Activated CD8-positive, alpha-beta memory T cell treated with anti-CD3 and anti-CD28 coated beads, Interleukin-2, amount 50 U/mL, for 1 hour (primary cell): ENCODE results near the gene ASCL3.
A peak's percentile ranks its signal among the peaks of the same experiment; 100 is the strongest.
"Not testable (repeated sequence)": the region's sequence is repeated elsewhere in the genome, so short reads cannot be mapped to it uniquely, and the experiment has no call there.

Source experiments
- DNase-seq: peaks from one replicate; pipeline ENCODE4 v3.0.0-alpha.2; 2020; ENCODE audit errors: extremely low read depth

ASCL3 gene

DNA sequence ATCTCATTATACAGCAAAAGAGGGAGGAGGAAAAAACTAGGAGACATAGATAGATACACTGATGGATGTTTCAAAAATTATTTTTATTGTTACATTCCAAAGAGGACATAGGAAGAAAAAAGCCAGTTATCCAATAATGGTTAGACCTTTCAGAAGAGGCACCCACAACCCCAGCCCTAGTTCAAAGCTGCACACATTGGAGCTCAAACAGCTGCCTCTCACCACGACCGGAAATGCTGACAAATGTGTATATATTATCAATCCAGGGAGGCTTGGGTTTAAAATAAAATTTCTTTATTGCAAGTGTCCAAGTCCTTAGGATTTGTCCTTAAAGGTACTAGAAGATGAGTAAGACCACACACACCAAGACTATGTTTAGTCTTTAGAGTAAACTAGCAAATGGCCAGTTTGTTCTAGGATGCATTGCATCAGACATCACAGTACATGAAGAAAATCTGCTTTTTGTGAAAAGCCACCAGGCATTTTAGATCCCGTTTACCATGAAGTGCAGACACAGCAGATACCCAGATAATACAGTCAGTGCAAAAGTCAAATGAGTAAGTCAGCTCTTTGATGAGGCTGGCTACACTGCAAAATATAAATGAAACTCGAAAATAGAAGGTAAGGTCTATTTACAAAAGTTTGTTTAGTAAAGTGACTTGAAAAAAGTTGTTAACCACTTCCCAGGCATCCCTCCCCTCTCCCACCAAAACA, 4.6 kb upstream of the ASCL3 start:
- DNase-seq, result no peak

DNA sequence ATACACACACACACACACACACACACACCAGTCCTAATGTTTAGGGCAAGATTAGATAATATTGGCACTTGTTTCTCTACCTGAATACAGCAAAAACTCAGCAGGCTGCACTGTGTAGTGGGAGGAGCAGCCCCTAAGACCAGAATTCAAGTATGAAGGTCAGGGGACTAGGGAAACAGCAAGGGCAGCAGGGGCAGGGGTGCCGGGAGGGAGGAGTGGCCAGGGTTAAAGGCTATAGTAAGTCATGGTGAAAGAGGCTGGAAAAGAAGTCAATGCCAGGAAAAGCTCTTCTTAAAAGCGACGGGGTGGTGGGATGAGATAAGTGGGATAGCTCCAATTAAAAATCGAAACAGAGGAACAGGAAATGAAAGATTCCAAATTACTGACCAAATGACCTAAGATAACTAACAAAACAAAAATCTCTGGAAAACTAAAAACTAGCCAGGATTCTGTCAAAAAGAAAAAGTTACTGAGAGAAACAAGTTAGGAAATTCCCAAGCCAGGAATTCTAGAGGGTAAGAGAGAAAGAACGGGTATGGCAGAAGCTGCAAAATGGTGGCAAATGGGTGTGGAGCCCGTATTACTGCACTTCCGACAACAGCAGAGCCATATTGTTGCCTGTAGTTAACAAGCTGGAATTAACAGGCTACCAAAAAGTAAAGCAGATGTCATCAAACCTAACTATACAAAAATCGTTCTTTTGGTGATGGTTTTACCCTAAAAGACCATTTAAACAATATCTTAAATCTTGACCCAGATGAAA, 1.3 kb downstream of the ASCL3 start:
- DNase-seq, result no peak

DNA sequence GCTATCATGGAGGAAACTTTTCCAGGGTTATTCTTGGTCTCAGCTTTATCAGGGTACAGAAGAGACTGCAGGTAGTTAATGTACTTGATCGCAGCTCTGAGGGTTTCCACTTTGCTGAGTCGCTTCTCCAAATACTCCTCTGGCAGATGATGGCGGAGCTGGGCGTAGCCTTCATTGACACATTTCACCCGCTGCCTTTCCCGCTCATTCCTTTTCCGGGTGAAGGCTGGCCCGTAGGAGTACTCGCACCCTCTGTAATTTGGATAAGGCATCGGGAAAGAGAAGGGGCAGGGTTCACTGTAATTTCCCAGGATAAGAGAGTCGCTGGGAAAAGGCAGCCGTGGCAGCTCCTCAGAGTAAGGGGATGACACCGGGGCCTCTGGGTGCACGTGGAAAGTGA, 5.2 kb downstream of the ASCL3 start:
- DNase-seq, result no peak

DNA sequence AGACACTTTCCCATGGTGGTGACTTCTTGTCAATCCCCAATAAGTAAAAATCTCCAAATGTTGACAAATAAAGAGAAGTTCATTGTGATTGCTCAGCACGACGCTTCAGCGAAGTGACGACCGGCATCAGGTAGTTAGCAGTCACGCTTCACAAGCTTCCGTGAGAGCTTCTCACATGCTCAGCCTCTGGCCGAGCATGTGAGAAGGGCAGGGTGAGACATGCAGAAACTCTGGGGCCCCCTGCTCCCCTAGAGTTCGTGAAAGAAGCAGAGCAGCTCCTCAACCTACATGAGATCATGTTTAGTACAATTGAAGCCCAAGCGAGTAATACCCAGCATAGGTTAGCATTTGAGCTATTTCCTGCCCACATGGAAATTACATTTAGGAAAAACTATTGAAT, 5.7 kb downstream of the ASCL3 start:
- DNase-seq, result no peak

DNA sequence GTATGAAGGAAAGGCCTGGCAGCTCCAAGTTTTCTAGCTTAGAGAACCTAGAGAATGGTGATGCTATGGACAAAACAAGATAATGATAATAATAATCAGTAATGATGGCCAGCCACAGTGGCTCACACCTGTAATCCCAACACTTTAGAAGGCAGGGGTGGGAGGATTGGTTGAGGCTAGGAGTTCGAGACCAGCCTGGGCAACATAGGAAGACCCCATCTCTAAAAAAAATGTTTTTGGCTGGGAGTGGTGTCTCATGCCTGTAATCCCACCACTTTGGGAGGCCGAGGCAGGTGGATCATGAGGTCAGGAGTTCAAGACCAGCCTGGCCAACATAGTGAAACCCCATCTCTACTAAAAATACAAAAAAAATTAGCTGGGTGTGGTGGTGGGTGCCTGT, 7.0 kb downstream of the ASCL3 start:
- not testable (repeated sequence) for DNase-seq

DNA sequence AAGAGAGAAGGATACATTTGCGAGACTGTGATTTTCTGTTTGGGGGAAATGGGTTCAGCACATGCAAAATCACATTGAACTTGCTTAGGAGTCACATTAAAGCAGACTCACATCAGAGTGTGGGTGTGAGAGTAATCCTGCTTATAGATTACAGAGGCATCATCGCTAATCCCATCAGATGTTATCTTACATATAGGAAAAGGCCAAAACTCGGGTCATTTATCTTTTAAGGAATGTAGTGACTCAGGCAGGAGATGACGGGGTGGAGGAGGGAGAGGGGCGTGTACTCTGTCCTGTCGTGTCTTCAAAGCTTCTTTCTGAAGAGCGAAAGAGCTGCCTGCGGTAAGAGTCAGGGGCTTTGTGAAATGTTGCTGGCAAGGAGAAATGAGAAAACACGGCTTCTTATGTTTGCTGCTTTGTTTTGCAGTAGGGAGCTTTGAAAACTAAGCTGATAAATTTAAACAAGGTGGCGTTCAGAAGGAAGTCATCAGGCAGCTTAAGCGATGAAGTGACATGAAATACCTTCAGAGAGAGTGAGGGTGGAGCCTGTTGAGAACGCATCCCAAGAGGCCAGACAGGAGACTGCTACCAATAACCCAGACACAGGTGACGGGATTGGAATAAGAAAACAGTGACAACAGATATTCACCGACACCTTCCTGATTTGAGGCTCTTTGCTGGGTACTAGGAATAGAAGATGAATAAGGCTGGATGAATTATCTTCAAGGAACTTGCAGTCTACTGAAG, 7.9 kb downstream of the ASCL3 start:
- DNase-seq, result no peak

DNA sequence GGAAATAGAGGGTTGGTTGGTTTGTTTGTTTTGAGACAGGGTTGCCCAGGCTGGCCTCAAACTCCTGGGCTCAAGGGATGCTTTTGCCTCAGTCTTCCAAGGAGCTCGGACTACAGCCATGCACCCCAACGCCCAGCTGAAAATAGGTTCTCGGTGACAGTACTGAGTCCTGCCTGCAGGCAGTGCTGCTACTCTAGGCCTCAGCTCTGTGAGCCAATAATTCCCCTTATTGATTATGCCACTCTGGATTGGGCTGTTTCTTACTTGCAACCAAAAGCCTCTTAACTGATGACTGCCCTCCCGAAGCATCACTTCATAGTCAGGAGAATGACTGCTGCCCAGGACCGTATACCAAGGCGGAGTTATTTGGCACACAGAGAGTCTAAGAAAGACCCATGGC, 8.9 kb downstream of the ASCL3 start:
- DNase-seq, result no peak

DNA sequence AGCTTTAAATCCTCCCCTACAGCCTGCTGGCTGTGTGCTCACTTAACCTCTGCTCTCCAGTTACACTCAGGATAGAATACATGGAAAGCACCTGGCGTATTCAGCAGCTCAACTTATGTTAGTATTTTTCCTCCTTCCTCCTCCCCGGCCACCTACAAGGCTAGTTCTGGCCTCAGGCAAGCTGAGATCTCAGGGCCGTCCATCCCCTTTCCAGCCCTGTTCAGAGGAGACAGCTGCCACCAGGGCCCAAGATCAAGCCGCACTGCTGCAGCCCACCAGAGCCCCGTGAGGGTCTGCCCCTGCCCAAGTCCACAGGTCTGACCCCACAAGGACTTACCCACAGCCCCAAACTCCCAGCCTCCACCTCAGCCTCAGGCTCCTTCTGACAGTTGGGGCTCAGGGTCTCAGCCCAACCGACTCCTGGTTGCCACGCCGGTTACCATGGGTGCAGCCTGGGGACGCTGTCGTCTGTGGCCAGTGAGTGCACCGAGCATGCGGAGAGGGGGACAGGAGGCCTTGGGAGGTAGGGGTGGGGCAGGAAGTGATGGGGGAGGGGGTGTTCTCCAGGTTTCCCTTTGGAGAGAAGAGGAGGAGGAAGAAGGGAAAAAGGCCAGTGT, 10.1 kb downstream of the ASCL3 start, which contains the start of gene C11orf16:
Gene C11orf16 (minus strand): TSS at position 384 of the 617 bp plus-strand sequence. CDS start 639 bp downstream, outside the sequence.
- no peak for DNase-seq

DNA sequence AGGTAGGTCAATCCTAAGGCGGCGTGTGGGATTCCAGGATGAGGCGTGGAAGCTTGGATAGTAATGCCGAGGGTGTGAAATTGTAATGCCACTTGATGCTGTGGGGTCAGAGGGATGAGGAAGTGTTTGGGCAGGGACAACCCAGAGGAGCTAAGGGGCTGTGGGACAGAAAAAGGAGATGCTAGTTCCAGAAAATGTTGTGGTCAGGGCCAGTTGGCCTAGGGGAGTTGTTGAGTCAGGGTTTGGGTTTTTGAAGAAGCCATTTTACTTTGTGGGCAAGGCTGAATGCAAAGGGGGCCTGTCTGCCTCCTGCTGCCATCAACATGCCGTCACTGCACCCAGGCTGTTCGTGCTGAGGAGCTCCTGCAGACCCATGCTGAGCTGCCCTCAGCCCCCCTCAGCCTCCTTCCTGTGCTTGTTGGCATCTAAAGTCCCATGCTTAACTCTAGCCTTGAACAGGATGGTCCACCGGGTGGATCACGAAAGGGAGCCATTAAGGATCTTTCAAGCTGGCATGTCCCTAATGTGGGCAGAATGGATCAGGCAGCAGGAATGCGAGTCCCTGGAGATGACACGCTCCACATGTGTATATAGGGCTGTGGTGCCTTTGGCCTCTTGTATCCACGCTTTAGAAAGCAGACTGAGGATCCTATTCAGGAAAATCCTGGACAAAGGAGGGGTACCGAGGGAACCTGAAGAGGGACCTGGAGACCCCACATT, 12.2 kb downstream of the ASCL3 start:
- no peak for DNase-seq

DNA sequence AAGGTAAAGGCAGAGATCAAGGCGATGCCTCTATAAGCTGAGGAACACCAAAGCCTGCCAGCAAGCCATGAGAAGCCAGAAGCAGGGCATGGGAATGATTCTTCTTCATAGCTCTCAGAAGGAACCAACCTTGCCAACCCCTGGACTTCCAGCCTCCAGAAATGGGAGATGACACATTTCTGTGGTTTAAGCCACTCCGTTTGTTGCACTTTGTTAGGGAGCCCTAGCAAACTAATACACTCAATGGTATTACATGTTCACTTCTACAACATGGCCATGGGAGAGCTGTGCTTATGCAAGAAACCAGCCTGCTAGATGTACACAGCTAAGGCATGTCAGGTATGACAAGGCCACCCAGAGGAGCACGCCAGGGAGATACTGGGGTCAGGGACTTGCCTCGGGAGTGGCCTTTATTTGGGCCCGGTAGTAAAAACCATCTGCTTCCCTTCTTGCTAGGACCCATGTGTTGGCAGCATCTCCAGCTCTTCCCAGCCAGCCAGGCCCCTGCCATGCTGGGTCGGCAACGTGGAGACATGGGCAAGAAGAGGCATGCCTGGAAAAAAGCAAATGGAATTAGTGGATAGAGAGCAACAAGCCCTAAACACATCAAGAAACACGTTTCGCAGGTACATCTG, 13.7 kb downstream of the ASCL3 start:
- DNase-seq, result no peak

DNA sequence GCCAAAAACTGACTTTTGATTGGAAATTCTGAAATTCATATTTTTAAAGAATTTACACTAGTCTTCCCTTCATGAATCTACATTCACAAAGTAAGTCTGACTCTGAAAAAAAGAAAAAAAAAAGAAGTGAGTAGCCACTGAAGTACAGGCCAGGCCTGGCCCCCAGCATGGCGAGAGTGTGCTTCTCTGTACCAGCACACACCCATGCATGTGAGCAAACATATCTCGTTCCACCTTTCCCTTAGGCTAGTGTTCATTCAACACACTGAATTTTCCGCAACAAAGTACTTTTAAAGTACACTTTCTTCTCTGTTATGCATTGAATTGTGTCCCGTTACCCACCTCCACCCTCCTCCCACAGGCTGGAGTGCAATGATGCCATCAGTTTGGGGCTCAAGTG, 14.6 kb downstream of the ASCL3 start:
- no peak for DNase-seq

DNA sequence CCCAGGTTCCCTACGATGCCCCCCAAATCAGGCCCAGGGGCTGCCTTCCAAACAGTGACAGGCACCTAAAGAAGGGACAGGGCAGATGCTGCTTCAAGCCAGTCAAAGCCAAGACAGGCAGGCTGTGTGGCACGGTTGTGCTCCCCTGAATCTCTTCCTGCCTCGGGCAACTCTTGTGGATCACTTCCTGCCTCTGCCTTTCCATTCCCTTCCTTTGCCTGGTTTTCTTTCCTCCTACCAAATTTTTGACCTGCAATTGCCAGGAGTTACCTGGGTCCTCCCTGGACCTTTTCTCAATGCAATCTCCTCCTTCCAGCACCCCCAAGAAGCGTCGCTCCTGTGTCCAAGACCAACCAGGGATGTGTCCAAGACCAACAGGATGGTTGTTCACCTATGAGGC, 15.6 kb downstream of the ASCL3 start:
- DNase-seq, result no peak

DNA sequence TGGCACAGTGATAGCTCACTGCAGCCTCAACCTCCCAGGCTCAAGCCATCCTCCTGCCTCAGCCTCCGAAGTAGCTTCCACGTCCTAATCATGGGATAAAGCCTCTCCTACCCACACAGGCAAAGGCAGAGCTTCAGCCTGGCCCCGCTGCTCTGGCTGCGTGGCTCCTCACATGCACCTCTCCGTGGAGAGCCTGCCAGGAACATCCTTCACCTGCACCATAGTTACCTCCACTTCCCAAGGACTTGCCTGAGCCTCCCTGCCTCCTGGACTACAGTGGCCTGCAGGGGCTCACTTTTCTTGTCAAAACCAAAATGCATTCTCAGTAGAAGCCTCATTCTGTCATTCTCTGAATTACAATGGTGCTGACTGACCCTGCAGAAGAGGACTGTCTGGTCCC, 16.6 kb downstream of the ASCL3 start:
- no peak for DNase-seq

DNA sequence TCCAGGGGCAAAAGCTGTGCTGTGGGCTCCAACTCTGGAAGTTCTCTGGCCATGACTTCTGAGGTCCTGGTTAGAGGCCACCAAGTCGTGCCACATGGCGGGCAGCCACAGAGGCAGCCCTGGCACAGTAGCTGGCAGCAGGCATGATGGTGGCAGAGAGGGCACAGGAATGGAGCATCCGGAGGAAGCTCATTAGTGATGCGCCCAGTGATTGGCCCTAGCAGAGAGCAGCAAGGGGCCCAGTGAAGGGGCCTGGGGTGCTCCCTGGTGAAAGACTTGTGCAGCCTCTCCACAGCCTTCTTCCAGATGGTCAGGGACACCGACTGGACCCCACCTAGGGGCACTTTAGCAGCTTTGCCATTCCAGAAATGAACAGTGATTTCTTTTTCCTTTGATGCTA, 17.1 kb downstream of the ASCL3 start:
- no peak for DNase-seq

DNA sequence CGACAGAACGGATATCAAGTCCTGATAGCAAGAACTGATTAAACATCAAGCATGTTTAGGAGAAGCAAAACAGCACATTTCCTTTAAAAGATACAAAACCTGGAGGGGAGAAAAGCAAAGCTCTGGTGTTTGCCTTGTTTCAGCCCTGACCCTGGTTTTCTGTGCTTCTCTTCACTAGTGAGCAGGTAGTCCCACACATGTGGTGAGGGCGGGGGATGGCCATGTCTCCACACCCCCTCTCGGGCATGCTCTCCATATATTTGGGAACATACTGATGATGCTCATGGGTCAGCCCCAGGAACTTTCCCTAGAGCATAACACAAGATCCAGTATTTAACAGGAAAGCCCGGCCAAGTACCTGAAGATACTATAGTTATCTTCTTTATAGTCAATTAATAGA, 20.1 kb downstream of the ASCL3 start:
- no peak for DNase-seq

DNA sequence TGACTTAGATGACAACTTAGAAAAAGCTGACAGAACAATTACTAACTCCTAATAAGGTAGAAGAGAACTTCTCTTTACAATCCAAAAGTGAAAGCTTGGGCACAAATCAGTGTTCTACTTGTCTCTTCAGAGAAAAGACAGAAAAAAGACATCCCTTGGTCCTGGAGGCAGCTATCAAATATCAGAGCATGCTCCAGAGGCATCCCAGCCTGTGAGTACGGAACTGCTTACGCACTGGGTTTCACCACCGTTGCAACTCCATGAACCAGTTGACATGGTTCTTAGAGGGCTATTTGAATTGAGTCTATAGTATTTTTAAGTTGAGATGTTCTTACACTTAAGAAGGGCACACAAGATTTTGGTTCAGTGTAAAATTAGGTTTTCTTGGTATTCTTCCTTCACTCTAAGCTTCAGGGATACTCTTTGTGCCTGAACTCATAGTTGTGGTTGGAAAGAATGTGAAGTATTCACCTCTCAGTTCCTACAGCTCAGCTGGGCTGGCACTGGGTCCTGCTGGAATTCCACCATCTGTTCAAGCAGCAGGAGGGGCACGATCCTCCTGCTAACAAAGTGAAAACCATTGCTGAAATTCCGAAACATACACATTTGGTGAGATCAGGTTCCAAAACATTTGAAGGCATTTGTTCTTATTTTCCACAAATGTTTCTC, 25.5 kb downstream of the ASCL3 start:
- no peak for DNase-seq

DNA sequence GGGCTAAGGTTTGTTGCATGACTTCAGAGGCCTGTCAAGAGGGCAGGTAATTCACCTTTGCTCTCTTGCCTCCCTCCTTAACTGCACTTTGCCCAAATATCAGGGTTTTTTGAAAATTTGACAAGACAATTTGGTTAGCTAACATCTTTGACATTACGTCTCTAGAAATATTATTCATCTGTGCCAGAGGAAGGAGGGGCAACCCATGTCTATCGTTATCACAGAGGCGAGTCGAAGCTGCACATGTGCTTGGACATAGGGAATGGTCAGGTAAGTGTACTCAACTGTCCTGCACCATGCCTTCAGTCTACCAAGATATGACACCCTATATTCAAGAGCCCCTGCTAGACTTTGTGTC, 28.2 kb downstream of the ASCL3 start:
- DNase-seq, result no peak

DNA sequence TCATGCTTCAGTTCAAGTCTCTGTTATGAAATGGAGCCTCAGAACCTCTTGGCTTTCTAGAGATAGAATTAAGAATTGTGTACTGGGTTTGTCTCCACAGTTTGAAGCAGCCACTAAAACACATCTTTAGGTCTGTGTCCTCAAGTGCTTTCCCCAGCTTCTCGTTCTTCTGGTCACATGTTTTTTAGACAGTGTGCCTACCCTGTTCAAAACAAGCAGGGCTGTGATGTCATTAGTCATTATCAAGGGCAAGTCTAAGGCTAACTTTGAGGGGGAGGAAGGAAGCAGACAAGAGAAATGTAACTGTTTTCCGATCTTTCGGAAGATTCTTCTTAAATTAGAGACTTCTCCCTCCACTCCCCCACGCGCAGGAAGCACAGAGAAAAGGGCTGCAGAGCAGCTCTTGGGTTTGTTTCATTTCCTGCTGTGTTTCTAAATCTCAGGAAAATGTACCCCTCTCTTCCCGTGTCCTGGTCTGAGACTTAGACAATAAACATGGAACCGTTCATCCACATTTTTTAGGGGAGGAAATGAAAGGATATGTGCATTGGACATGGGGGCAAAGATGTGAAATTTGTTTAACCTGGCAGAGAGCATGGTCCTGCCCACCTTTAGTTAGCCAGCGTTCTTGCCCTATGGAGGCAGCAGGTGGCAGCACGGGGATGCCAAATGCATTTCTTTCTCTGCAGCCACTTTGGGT, 28.7 kb downstream of the ASCL3 start:
- no peak for DNase-seq

DNA sequence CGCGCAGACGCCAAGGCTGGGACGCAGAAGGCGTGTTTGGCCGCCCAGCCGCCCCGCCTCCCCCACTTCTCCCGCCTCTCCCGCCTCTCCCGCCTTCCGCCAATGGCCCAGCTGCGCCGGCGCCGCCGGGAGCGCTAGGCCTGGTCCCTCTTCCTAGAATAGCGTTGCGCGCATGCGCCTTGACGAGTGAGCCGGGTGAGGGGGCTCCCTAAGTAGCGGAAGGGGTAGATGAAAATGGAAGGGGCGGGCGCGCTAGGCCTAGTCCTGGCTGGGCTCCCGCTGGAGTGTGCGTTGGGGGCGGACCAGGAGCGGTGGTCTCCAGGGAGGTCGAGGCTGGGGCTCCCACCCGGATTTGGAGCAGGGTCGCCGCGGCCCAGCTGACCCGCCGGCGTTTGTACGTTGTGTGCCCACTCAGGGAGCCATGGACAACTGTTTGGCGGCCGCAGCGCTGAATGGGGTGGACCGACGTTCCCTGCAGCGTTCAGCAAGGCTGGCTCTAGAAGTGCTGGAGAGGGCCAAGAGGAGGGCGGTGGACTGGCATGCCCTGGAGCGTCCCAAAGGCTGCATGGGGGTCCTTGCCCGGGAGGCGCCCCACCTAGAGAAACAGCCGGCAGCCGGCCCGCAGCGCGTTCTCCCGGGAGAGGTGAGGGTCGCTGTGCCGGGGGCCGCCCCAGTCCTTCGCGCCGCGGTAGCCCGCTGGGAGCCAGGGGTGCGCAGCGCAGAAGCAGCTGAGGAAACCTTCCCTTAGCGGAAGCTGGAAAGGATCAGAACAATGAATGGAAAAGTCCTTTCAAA, 31.6 kb downstream of the ASCL3 start, which contains the start of gene AKIP1:
Gene AKIP1 (plus strand): TSS at position 161 of the 795 bp plus-strand sequence. CDS start 261 bp downstream, at position 422.
- DNase-seq, result peak; percentile 51
